Liver (tissue), 9 donors: ENCODE measurements around the gene RNU6-1. TPM values are rescaled to one million over a fixed set of nuclear protein-coding genes. Genes with fewer than 3 reads are reported as not detected.
A peak's percentile ranks its signal among the peaks of the same experiment; 100 is the strongest.

Experiments used
- DNase-seq: peaks from one replicate; pipeline ENCODE4 v3.0.0-alpha.2; 2017; ENCODE audit warnings: low spot score
- H3K27ac ChIP-seq, 2 donors: one replicate each; pipeline ENCODE4 v1.7.0; 2013; ENCODE audit warnings: inconsistent platforms in 2 of 2, low read length in 2 of 2, control low read depth in 1 of 2, low read depth in 1 of 2, mild to moderate bottlenecking in 1 of 2
- H3K27me3 ChIP-seq, 4 donors: one replicate each; pipeline versions ENCODE4 v1.6.1 to v1.7.0; 2013; ENCODE audit warnings: low read length in 3 of 4, inconsistent platforms in 1 of 4, mild to moderate bottlenecking in 1 of 4, moderate library complexity in 1 of 4; ENCODE audit not compliant: control insufficient read depth in 4 of 4, insufficient read depth in 4 of 4
- H3K36me3 ChIP-seq, 4 donors: one replicate each; pipeline versions ENCODE4 v1.6.1 to v1.7.0; 2013; ENCODE audit warnings: low read length in 3 of 4, mild to moderate bottlenecking in 3 of 4, low read depth in 1 of 4, moderate library complexity in 1 of 4; ENCODE audit not compliant: control insufficient read depth in 4 of 4, insufficient read depth in 3 of 4
- H3K4me1 ChIP-seq, 4 donors: one replicate each; pipeline versions ENCODE4 v1.6.1 to v1.7.0; 2013; ENCODE audit warnings: low read length in 3 of 4, mild to moderate bottlenecking in 3 of 4, moderate library complexity in 1 of 4; ENCODE audit not compliant: control insufficient read depth in 4 of 4, insufficient read depth in 4 of 4
- H3K4me3 ChIP-seq, 3 donors: one replicate each; pipeline versions ENCODE4 v1.6.1 to v1.7.0; 2013; ENCODE audit warnings: low read length in 3 of 3, control low read depth in 1 of 3, low read depth in 1 of 3, mild to moderate bottlenecking in 1 of 3
- H3K9ac ChIP-seq, 2 donors: one replicate each; pipeline ENCODE4 v1.7.0; 2013; ENCODE audit warnings: low read length in 2 of 2, mild to moderate bottlenecking in 2 of 2, moderate library complexity in 2 of 2, control low read depth in 1 of 2, low read depth in 1 of 2
- H3K9me3 ChIP-seq, 4 donors: one replicate each; pipeline versions ENCODE4 v1.6.1 to v1.7.0; 2013; ENCODE audit warnings: low read length in 3 of 4; ENCODE audit not compliant: control insufficient read depth in 4 of 4
- EGR1 ChIP-seq, 2 donors: IDR thresholded peaks; 2 replicates each; pipeline ENCODE4 v1.6.1; 2016 to 2018; ENCODE audit warnings: antibody characterized with exemption in 2 of 2, low read depth in 2 of 2
- FOXA1 ChIP-seq: IDR thresholded peaks from 2 replicates; pipeline ENCODE4 v1.6.1; 2016; ENCODE audit warnings: antibody characterized with exemption
- FOXA2 ChIP-seq: IDR thresholded peaks from 2 replicates; pipeline ENCODE4 v1.6.1; 2016; ENCODE audit warnings: antibody characterized with exemption
- GABPA ChIP-seq, 2 donors: IDR thresholded peaks in 1 of 2; conservative IDR thresholded peaks in 1 of 2; 2 replicates each; pipeline ENCODE4 v1.6.1; 2016; ENCODE audit warnings: antibody characterized with exemption in 2 of 2, mild to moderate bottlenecking in 1 of 2, moderate library complexity in 1 of 2
- HNF4A ChIP-seq, 2 donors: conservative IDR thresholded peaks; 2 replicates each; pipeline ENCODE4 v1.6.1; 2016; ENCODE audit warnings: antibody characterized with exemption in 2 of 2, mild to moderate bottlenecking in 2 of 2
- HNF4G ChIP-seq: IDR thresholded peaks from 2 replicates; pipeline ENCODE4 v1.6.1; 2016; ENCODE audit warnings: antibody characterized with exemption
- JUND ChIP-seq, 2 donors: IDR thresholded peaks; 2 replicates each; pipeline ENCODE4 v1.6.1; 2016; ENCODE audit warnings: antibody characterized with exemption in 2 of 2
- NR2F2 ChIP-seq: IDR thresholded peaks from 2 replicates; pipeline ENCODE4 v1.6.1; 2016; ENCODE audit warnings: antibody characterized with exemption
- RAD21 ChIP-seq, 2 donors: IDR thresholded peaks; 2 replicates each; pipeline ENCODE4 v1.6.1; 2016; ENCODE audit warnings: antibody characterized with exemption in 2 of 2, mild to moderate bottlenecking in 2 of 2
- RXRA ChIP-seq, 2 donors: IDR thresholded peaks; 2 replicates each; pipeline ENCODE4 v1.6.1; 2017 to 2018; ENCODE audit warnings: antibody characterized with exemption in 2 of 2, mild to moderate bottlenecking in 1 of 2
- SP1 ChIP-seq: IDR thresholded peaks from 2 replicates; pipeline ENCODE4 v1.6.1; 2018; ENCODE audit warnings: antibody characterized with exemption, mild to moderate bottlenecking
- TAF1 ChIP-seq: conservative IDR thresholded peaks from 2 replicates; pipeline ENCODE4 v1.6.1; 2016; ENCODE audit warnings: antibody characterized with exemption, mild to moderate bottlenecking
- YY1 ChIP-seq: IDR thresholded peaks from 2 replicates; pipeline ENCODE4 v1.6.1; 2016; ENCODE audit warnings: antibody characterized with exemption, mild to moderate bottlenecking
- WGBS: extraction: QIAGEN DNeasy Blood & Tissue Kit; methylation state at CpG from one replicate; pipeline ENCODE4 v1.1.7; 2013; 5-methylcytosine and 5-hydroxymethylcytosine counted together
- polyA plus RNA-seq, 2 donors: library from polyadenylated mRNA; stranded (reverse) in 1 of 2; unstranded in 1 of 2; fragments of 200-250 nt in 1 of 2; fragments of >200 nt in 1 of 2; fragmentation: Nextera tagmentation in 1 of 2; extraction: Ambion mirVana in 1 of 2; gene quantifications; one replicate each; pipeline versions ENCODE4 v1.2.1 to v1.2.3, GENCODE V29; 2013 to 2015
- total RNA-seq, 2 donors: library from RNA; depleted of rRNA; stranded (reverse); fragments of >200 nt; gene quantifications; one replicate each; pipeline ENCODE4 v1.2.3, GENCODE V29; 2014
- TF ChIP-seq, protein P1 (sequence below): IDR thresholded peaks from 2 replicates; pipeline ENCODE4 v1.6.1; 2016; ENCODE audit warnings: antibody characterized with exemption
- TF ChIP-seq, protein P2 (sequence below): fragments of 150-350 bp; IDR thresholded peaks from 2 replicates; pipeline ENCODE4 v1.5.1; 2017; ENCODE audit warnings: improper control_type of control experiment, low read depth, low read length; ENCODE audit not compliant: missing input control
- TF ChIP-seq, protein P3 (sequence below): IDR thresholded peaks from 2 replicates; pipeline ENCODE4 v1.6.1; 2016; ENCODE audit warnings: antibody characterized with exemption
- TF ChIP-seq, protein P4 (sequence below): IDR thresholded peaks from 2 replicates; pipeline ENCODE4 v1.6.1; 2016; ENCODE audit warnings: antibody characterized with exemption, mild to moderate bottlenecking
- TF ChIP-seq, protein P5 (sequence below): IDR thresholded peaks from 2 replicates; pipeline ENCODE4 v1.6.1; 2016; ENCODE audit warnings: antibody characterized with exemption
- donor health status: healthy.
- donor health status: healthy.
- donor health status: healthy.
- donor health status: healthy.
- donor health status: healthy.

Gene RNU6-1
- total and polyA plus RNA-seq, 4 donors, result not detected

DNA sequence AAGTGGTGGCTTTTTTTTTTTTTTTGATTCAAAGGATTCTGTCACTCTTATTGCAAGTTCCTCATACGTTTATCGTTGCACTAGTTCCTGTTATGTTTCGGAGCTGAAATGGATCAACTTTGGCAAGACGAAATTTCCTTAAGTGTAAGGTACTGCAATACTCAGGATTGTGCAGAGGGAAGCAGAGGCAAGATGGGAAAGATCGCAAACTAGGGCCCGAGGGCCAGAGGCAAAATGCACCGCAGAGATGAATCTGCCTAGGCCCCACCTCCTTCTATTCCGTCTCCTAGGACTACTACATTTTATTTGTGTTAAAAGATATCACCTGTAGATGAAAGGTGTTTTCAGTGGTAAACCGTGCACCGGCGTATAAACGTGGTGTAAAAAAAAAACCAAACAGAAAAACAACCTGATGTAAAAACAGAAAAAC, 331 bp downstream of the RNU6-1 start:
- peak overlapping the region; percentile 93 for H3K27ac ChIP-seq

More for the DNA sequence above, 331 bp downstream of the RNU6-1 start:
- 12% methylated on average over 12 of the region's 12 CpGs for WGBS
- Histone ChIP-seq H3K9me3 (no peaks in the 10 kb centered on the region), H3K27me3 (no peaks in the 10 kb centered on the region), H3K4me1 (peaks cover 10 to 40% (median 31%) of the 10 kb centered on the region in 4 donors), H3K4me3 (peak overlapping the region; percentile 38 to 74 (median 38)), H3K9ac (peak overlapping the region in 1 of 2 donors; percentile 79), H3K36me3 (no peaks in the 10 kb centered on the region)
- TF ChIP-seq SP1, result no peak
- TF ChIP-seq, protein P1, sequence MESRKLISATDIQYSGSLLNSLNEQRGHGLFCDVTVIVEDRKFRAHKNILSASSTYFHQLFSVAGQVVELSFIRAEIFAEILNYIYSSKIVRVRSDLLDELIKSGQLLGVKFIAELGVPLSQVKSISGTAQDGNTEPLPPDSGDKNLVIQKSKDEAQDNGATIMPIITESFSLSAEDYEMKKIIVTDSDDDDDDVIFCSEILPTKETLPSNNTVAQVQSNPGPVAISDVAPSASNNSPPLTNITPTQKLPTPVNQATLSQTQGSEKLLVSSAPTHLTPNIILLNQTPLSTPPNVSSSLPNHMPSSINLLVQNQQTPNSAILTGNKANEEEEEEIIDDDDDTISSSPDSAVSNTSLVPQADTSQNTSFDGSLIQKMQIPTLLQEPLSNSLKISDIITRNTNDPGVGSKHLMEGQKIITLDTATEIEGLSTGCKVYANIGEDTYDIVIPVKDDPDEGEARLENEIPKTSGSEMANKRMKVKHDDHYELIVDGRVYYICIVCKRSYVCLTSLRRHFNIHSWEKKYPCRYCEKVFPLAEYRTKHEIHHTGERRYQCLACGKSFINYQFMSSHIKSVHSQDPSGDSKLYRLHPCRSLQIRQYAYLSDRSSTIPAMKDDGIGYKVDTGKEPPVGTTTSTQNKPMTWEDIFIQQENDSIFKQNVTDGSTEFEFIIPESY, result no peak
- TF ChIP-seq RXRA (IDR thresholded peaks at IDR 0.05), result no peak
- no peak for TF ChIP-seq EGR1 (IDR thresholded peaks at IDR 0.05; ENCODE audit: low read depth in 2 of 2)
- TF ChIP-seq HNF4G, result no peak
- no peak for TF ChIP-seq NR2F2
- TF ChIP-seq FOXA1, result no peak
- no peak for TF ChIP-seq HNF4A (conservative IDR thresholded peaks at IDR 0.05)
- TF ChIP-seq JUND (IDR thresholded peaks at IDR 0.05), result no peak
- TF ChIP-seq, protein P2, sequence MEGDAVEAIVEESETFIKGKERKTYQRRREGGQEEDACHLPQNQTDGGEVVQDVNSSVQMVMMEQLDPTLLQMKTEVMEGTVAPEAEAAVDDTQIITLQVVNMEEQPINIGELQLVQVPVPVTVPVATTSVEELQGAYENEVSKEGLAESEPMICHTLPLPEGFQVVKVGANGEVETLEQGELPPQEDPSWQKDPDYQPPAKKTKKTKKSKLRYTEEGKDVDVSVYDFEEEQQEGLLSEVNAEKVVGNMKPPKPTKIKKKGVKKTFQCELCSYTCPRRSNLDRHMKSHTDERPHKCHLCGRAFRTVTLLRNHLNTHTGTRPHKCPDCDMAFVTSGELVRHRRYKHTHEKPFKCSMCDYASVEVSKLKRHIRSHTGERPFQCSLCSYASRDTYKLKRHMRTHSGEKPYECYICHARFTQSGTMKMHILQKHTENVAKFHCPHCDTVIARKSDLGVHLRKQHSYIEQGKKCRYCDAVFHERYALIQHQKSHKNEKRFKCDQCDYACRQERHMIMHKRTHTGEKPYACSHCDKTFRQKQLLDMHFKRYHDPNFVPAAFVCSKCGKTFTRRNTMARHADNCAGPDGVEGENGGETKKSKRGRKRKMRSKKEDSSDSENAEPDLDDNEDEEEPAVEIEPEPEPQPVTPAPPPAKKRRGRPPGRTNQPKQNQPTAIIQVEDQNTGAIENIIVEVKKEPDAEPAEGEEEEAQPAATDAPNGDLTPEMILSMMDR, result no peak
- TF ChIP-seq, protein P3, sequence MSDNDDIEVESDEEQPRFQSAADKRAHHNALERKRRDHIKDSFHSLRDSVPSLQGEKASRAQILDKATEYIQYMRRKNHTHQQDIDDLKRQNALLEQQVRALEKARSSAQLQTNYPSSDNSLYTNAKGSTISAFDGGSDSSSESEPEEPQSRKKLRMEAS, result no peak
- TF ChIP-seq, protein P4, sequence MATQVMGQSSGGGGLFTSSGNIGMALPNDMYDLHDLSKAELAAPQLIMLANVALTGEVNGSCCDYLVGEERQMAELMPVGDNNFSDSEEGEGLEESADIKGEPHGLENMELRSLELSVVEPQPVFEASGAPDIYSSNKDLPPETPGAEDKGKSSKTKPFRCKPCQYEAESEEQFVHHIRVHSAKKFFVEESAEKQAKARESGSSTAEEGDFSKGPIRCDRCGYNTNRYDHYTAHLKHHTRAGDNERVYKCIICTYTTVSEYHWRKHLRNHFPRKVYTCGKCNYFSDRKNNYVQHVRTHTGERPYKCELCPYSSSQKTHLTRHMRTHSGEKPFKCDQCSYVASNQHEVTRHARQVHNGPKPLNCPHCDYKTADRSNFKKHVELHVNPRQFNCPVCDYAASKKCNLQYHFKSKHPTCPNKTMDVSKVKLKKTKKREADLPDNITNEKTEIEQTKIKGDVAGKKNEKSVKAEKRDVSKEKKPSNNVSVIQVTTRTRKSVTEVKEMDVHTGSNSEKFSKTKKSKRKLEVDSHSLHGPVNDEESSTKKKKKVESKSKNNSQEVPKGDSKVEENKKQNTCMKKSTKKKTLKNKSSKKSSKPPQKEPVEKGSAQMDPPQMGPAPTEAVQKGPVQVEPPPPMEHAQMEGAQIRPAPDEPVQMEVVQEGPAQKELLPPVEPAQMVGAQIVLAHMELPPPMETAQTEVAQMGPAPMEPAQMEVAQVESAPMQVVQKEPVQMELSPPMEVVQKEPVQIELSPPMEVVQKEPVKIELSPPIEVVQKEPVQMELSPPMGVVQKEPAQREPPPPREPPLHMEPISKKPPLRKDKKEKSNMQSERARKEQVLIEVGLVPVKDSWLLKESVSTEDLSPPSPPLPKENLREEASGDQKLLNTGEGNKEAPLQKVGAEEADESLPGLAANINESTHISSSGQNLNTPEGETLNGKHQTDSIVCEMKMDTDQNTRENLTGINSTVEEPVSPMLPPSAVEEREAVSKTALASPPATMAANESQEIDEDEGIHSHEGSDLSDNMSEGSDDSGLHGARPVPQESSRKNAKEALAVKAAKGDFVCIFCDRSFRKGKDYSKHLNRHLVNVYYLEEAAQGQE, result no peak
- TF ChIP-seq TAF1, result no peak
- TF ChIP-seq GABPA (IDR thresholded peaks at IDR 0.05 in 1 of 2, conservative IDR thresholded peaks at IDR 0.05 in 1 of 2), result no peak
- TF ChIP-seq RAD21 (IDR thresholded peaks at IDR 0.05), result no peak
- TF ChIP-seq, protein P5, sequence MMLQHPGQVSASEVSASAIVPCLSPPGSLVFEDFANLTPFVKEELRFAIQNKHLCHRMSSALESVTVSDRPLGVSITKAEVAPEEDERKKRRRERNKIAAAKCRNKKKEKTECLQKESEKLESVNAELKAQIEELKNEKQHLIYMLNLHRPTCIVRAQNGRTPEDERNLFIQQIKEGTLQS, result no peak
- TF ChIP-seq YY1, result no peak
- TF ChIP-seq FOXA2, result no peak
- peak; percentile 35 for DNase-seq
